ENCODE data around the gene RAB19. TPM values are rescaled to one million over a fixed set of nuclear protein-coding genes. Genes with fewer than 3 reads are reported as not detected.

Gene RAB19
- total and polyA plus RNA-seq, 12 donors: 0.44 TPM; not detected in 11

GRCh38 chr7:140456551-140457051 is 52.7 kb downstream of the RAB19 start:
- TF ChIP-seq CTCF (IDR thresholded peaks at IDR 0.05) (no peak), POLR2A (IDR thresholded peaks at IDR 0.05) (no peak)
- peaks cover 0 to 58% of the 10 kb centered on the region in 2 donors for H3K36me3 ChIP-seq (replicated peaks in 1 of 2)
- no peaks in the 10 kb centered on the region for H3K9me3 ChIP-seq (replicated peaks in 1 of 3)
- no peak for DNase-seq
- peaks cover 0 to 4% of the 10 kb centered on the region in 2 donors for H3K4me1 ChIP-seq (replicated peaks in 1 of 2)
- intact Hi-C loops (cut with DNase I): no loop called here
- no peak overlapping the region for H3K27ac ChIP-seq
- no peak overlapping the region for H3K4me3 ChIP-seq
- H3K27me3 ChIP-seq: no peaks in the 10 kb centered on the region
- 87 to 98% (median 94%) methylated on average over 9 of the region's 9 CpGs for WGBS, 4 donors

GRCh38 chr7:140458201-140458600 is 54.3 kb downstream of the RAB19 start:
- Histone ChIP-seq H3K9me3 (replicated peaks in 1 of 3) (no peaks in the 10 kb centered on the region), H3K27me3 (no peaks in the 10 kb centered on the region), H3K27ac (no peak overlapping the region), H3K4me3 (no peak overlapping the region), H3K36me3 (replicated peaks in 1 of 2) (peaks cover 0 to 63% of the 10 kb centered on the region in 2 donors), H3K4me1 (replicated peaks in 1 of 2) (peaks cover 0 to 4% of the 10 kb centered on the region in 2 donors)
- no peak for DNase-seq
- no peak for TF ChIP-seq POLR2A (IDR thresholded peaks at IDR 0.05)
- TF ChIP-seq CTCF (IDR thresholded peaks at IDR 0.05): no peak
- WGBS, 4 donors: 89 to 96% (median 92%) methylated on average over 3 of the region's 3 CpGs
- intact Hi-C loops (cut with DNase I): no loop called here

GRCh38 chr7:140458916-140459315 is 55.1 kb downstream of the RAB19 start:
- intact Hi-C loops (cut with DNase I): no loop called here
- H3K36me3 ChIP-seq (replicated peaks in 1 of 2): peaks cover 0 to 63% of the 10 kb centered on the region in 2 donors
- no peaks in the 10 kb centered on the region for H3K27me3 ChIP-seq
- H3K9me3 ChIP-seq (replicated peaks in 1 of 3): no peaks in the 10 kb centered on the region
- no peak overlapping the region for H3K4me3 ChIP-seq
- 80 to 92% (median 89%) methylated on average over 8 of the region's 8 CpGs for WGBS, 4 donors
- TF ChIP-seq POLR2A (IDR thresholded peaks at IDR 0.05) (no peak), CTCF (IDR thresholded peaks at IDR 0.05) (no peak)
- no peak overlapping the region for H3K27ac ChIP-seq
- H3K4me1 ChIP-seq (replicated peaks in 1 of 2): peaks cover 0 to 4% of the 10 kb centered on the region in 2 donors
- no peak for DNase-seq

- TF ChIP-seq CTCF (IDR thresholded peaks at IDR 0.05) (no peak), POLR2A (IDR thresholded peaks at IDR 0.05) (no peak)
- Histone ChIP-seq H3K27me3 (no peaks in the 10 kb centered on the region), H3K27ac (no peak overlapping the region), H3K36me3 (replicated peaks in 1 of 2) (peaks cover 0 to 55% of the 10 kb centered on the region in 2 donors), H3K9me3 (replicated peaks in 1 of 3) (no peaks in the 10 kb centered on the region), H3K4me1 (replicated peaks in 1 of 2) (peaks cover 0 to 4% of the 10 kb centered on the region in 2 donors), H3K4me3 (no peak overlapping the region)
- intact Hi-C loops (cut with DNase I): no loop called here
- no peak for DNase-seq
- 97 to 100% (median 100%) methylated on average over 2 of the region's 2 CpGs for WGBS, 4 donors
Measured at GRCh38 chr7:140463111-140463510, 59.3 kb downstream of the RAB19 start.
